GM19023 (cell line): ENCODE measurements around the gene PFN3.
"Not testable (repeated sequence)": the region's sequence is repeated elsewhere in the genome, so short reads cannot be mapped to it uniquely, and the experiment has no call there.

Experiments
- ATAC-seq: cut with Tn5 transposase; IDR thresholded peaks from one replicate; pipeline ENCODE4 v1.9.1; 2021; ENCODE audit warnings: mild to moderate bottlenecking, moderate library complexity; ENCODE audit not compliant: unreplicated experiment

The PFN3 gene

DNA sequence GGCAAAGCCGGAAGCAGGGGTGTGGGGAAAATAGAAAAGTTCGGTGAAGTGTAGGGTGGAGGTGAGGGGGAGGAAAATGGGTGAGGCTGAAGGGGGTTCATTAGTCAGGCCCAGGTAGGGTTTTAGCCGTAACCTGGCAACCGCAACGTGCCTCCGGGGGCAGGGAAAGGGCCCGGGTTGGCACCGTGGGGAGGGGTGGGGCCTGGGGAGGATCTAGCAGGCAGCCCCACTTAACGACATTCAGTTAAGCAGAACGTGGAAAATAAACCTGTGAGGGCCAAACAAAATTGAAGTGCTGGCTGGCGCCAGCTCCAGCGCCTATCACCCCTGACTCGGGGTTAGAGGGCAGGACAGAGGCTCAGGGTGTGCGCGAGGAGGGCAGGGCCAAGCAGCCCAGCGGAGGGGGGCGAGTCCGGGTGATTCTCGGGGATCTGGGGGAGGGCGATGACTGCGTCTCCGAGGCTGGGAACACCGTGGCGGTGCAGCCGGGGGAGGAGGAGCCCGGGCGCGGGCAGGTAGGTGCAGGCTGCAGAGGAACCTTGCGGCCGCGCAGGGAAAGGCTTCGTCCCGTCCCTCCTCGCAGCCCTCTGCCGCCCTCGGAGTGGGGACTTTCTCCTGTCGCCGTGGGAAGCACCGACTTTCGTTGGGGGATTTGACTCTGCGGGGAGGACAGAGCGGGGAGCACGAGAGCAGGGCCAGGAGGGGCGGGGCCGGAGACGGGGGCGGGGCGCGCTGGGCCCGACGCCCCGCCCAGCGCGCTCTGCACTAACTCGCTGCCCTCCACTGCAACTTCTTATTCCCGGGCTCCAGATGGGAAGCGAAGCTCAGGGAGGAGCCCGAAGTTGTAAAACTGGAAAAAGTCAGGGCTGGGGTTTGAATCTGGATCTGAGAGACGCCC, 37.6 kb downstream of the PFN3 start:
- ATAC-seq: peak; percentile 36

- ATAC-seq: no peak
These were observed 38.2 kb downstream of the PFN3 start for GRCh38 chr5:177362292-177362609.

- no peak for ATAC-seq
These were observed 38.8 kb downstream of the PFN3 start for GRCh38 chr5:177361418-177362291.

- ATAC-seq: not testable (repeated sequence)
These were observed 39.7 kb downstream of the PFN3 start for GRCh38 chr5:177360740-177361139.

GRCh38 chr5:177359860-177360259, 40.6 kb downstream of the PFN3 start:
- ATAC-seq: no peak

DNA sequence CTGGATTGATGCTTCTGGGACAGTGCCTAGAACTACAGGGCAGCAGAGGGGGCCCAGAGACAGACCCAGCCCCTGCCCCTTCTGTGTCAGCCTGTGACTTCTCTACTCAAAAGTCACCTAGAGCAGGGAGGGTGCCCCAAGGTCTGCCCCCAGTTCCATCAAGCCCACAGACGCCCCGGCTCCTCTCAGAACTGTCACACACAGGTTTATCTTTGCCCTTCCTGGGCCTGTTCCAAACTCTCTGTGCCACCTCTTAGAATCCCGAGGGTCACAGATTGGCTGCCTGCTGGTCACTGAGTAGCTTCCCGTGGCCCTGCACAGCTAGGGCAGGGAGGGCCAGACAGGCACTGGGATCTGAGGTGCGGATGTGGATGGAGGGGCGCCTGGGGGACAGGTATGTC, 41.0 kb downstream of the PFN3 start:
- ATAC-seq: no peak

DNA sequence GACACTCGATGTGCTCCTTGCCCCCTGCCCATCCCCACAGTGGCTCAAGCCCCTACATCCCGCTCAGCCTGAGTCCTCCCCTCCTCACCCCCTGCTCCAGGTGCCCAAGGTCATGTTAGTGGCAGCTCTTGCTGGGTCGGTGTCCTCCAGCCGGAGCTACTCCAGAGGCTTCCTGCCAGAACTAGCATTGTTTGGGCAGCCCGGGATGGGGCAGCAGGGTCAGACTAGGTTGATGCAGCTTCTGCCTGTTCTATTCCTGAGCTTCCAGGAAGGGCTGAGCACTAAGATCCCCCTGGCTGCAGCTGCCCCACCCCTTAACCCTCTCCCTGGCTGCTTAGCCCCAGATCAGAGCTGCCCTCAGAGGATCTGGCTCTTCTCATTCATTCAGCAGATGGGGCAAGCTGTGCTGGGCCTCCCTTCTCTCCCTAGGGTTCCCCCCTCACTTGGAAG, 42.1 kb downstream of the PFN3 start:
- ATAC-seq: peak; percentile 1

GRCh38 chr5:177357459-177358351, 42.8 kb downstream of the PFN3 start, which contains the start of gene RGS14:
Gene RGS14 (plus strand): TSS chr5:177357924. CDS start chr5:177358025, 101 bp downstream.
- ATAC-seq: peak; percentile 89

DNA sequence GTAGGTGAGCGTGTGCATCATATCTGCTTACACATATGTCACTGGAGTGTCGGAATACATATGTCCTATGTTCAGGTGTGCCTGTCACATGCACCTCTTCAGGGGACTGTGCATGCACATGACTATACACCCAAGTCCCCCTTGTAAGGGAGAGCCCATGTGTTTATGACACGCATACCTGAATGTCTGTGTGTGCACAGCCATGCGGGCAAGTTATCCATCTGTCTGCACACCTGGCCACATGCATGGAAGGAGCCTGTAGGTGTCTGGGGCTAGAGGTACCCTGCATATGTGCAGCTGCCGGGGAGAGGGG, 43.4 kb downstream of the PFN3 start:
- no peak for ATAC-seq

DNA sequence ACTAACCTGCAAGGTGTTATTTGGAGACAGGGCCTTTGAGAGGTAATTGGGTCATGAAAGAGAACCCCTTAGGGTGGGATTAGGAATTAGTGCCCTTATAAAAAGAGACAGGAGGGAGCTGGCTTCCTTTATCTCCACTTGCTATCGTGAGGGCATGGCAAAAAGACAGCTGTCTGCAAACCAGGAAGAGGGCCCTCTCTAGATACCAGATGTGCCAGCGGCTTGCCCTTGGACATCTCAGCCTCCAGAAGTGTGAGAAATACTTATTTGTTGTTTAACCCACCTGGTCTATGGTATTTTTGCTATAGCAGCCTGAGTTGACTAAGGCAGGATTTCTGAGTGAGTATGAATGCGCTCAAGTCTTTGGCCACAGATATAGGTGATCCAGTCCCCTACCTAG, 43.7 kb downstream of the PFN3 start:
- no peak for ATAC-seq

DNA sequence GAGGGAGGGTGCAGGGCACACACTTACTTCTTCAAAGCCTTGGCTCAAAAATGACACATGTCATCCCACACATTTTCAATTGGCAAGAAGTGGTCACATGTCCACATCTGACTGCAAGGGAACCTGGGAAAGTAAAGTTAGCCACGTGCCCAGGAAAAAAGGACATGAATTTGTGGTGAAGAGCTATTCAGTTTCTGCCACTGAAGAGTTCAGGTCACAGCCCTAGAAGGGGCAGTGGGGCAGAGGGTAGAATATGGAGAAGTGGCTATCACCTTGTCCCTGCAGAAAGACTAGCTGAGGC, 44.6 kb downstream of the PFN3 start:
- no peak for ATAC-seq

DNA sequence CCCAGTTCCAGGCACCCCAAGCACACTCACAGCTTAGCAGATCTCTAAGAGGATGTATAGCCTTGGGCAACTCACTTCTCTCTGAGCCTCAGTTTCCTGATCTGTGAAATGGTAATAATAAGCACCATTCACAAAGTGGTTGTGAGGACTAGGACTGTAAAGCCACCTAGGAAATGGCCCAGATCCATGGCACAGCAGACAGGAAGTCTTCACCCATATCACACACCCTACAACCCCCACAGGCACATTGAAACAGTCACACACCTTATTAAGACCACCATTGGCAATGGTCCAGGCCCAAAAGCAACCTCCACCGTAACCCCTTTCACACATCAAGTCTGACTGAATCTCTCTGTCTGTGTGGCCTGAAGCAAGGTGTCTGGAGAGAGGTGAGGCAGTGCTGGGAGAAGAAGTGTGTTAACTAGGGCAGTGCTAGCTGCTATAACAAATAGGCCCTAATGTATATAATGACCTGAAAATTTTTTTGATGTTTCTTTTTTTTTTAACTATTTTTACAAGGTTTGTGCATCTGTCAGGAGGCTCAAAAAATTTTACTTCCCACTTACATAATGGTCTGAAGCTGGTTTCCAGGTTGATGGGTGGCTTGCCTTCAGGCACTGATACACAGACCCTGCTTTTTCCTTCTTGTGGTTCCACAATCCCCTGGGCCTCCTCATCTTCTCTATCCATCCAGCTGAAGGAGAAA, 45.1 kb downstream of the PFN3 start:
- ATAC-seq: no peak

DNA sequence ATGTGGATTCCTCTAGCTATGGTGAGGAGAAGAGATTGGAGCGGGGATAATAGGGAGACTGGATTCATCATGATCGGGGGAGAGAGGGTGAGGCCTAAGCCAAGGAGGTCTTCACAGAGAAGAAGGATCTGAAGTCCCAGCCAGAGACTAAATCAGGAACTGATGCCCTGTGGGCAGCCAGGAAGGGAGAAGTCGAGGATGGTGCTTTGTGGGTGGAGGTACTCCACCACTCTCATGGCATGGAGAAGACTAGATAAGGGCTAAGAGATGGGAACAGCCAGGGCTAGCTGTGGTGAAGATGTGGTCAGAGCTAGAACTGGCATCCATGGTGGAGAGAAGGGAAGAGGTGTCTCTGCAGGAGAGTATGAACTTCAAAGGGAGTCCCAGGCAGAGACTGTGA, 45.8 kb downstream of the PFN3 start:
- no peak for ATAC-seq

DNA sequence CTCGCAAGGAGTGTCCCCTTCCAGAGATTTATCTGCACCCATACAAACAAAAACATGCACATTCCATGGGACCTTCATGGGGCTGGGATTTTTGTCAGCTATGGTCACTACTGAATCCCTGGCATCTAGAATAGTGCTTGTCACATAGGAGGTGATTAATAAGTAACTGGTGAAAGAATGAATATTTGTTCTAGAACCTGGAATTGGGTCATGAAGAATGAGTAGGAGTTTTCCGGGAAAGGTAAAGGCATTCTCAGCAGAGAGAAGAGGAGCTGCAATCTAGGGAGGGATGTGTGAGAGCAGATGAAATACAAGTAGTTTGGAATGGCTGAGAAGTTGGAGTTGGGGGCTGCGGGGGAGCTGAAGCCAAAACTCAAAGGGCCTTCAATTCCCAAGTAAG, 46.2 kb downstream of the PFN3 start:
- no peak for ATAC-seq

DNA sequence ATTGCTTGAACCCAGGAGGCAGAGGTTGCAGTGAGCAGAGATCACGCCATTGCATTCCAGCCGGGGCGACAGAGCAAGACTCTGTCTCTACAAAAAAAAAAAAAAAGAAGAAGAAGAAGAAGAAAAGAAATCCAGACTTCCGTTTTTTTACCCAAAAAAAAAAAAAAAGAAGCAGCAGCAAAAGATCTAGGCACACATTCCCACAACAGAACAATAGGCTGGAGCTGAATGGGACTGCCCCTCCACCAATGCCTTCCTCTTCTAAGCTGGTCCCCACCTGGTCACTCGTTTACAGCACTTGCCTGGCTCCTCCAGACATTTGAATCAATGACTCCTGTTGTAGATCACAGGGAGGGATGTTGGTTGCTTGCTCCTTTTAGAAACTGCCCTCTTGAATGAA, 47.4 kb downstream of the PFN3 start:
- no peak for ATAC-seq

DNA sequence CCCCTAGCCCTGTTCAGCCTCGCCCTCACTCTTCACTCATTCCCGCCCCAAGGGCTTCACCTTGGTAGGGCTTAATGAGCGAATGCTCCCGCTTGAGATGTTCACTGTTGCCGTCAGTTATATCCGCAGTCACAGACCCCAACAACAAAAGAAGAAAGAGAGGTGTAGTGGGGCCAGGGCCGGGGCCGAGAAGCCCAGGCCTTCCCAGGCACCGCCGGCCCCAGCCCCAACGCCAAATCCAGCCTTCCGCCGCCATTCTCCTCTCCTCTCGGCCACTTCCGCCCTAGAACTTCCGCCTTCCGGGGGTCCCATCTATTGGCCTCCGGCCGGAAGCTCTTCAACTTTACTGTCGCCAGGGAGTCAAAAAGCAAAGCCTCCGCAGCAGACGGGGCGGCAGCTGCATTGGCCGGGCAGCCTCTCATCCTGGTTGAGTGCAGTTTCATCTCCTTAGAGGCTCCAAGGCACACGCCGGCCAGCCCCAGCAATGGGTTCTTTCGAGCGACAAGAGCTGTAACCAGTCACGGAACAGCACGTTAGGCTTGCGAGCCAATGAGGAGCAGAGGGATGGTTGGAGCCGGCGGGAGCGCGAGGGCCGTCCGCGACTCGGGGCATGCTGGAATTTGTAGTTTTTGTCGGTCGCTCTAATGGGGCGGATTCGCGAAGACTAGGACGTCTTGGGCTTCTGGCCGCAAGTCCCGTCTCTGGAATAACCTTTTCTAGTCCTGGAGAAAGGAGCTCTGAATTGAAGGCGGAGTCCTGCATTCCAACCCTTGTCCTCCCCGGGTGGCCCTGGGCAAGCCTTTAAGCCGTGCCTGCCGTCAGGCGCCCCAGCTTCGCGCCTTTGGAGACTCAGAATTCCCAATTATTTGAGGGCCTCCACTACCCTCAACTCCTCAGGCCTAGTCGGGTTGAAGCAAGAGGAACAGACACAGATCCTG, 48.8 kb downstream of the PFN3 start, which contains the start of gene LMAN2:
Gene LMAN2, minus strand, starts transcription at position 277 of the 938 bp plus-strand sequence. Its CDS starts 21 bp downstream, at position 256.
- peak; percentile 94 for ATAC-seq

DNA sequence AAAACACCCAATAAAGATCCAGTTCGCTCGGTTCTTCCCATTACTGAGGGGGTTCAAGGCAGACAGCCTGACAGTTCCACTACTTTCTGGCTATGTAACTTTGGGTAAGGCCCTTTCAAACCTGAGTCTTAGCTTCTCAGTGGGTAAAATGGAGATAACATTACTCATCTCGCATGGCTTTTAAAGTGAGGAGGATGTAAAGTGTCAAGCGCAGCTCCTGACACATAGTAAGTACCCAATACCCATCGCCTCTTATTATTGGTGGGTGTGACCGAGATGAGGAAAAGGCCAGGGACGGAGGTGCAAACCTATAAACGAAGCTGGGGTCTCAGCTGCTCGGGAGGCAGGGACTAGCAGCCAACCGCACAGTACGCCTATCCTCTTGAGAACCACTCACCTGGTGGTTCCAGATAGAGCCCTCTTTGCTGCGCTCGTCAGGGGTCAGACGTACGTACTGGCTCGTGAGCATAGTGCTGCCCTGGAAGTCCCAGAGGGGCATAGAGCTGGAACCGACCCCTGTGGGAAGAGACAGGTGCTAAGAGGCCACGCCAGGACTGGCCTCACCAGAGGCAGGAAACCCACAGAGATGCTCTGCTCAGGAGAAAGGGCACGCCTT, 49.6 kb downstream of the PFN3 start:
- no peak for ATAC-seq
